SK-N-SH (cell line): ENCODE data around the gene LRRC43. TPM values are rescaled to one million over a fixed set of nuclear protein-coding genes. Genes with fewer than 3 reads are reported as not detected.

Experiments
- CTCF ChIA-PET: fragments of 300-600, 350-600 bp; formaldehyde crosslinking; extraction: SDS; loops from one replicate; lab custom pipeline; 2021; lab: Yijun Ruan, JAX
- POLR2A ChIA-PET: fragments of 350-600 bp; sonication (Branson Sonifier 250); formaldehyde crosslinking; extraction: SDS; loops from one replicate; lab custom pipeline; 2020; ENCODE audit warnings: antibody characterized with exemption, inconsistent platforms; lab: Yijun Ruan, JAX
- DNase-seq: peaks from one replicate; pipeline ENCODE4 v3.0.0; 2012
- H2AFZ ChIP-seq: fragments of 200-600 bp; sonication (generic); 2 replicates; pipeline ENCODE4 v1.8.1; 2016; ENCODE audit warnings: antibody characterized with exemption, mild to moderate bottlenecking, low read depth
- H3F3A ChIP-seq: fragments of 200-600 bp; sonication (generic); replicated peaks from 2 replicates; pipeline ENCODE3; 2016; ENCODE audit warnings: antibody characterized with exemption, mild to moderate bottlenecking; ENCODE audit not compliant: insufficient read depth
- H3K27ac ChIP-seq, 2 experiments: fragments of 200-500 bp in 1 of 2; fragments of 200-600 bp in 1 of 2; sonication (Bioruptor generic) in 1 of 2; sonication (generic), shearing (Covaris generic) in 1 of 2; 2 replicates each; pipeline versions ENCODE4 v1.5.1 to v1.6.1; 2014 to 2016; ENCODE audit warnings: low read depth in 2 of 2, inconsistent platforms in 1 of 2, low read length in 1 of 2, mild to moderate bottlenecking in 1 of 2, mixed read lengths in 1 of 2
- H3K27me3 ChIP-seq: fragments of 200-600 bp; sonication (generic), shearing (Covaris generic); 2 replicates; pipeline ENCODE4 v1.6.1; 2016; ENCODE audit warnings: mixed run types; ENCODE audit not compliant: insufficient read depth
- H3K36me3 ChIP-seq, 2 experiments: fragments of 200-500 bp in 1 of 2; fragments of 200-600 bp in 1 of 2; sonication (Bioruptor generic) in 1 of 2; sonication (generic) in 1 of 2; replicated peaks in 1 of 2; 2 replicates each; pipeline versions ENCODE3 to v1.5.1; 2014 to 2016; ENCODE audit warnings: low read length in 1 of 2, mild to moderate bottlenecking in 1 of 2; ENCODE audit not compliant: insufficient read depth in 2 of 2, control insufficient read depth in 1 of 2
- H3K4me1 ChIP-seq, 2 experiments: fragments of 200-500 bp in 1 of 2; fragments of 200-600 bp in 1 of 2; sonication (Bioruptor generic) in 1 of 2; sonication (generic), shearing (Covaris generic) in 1 of 2; 2 replicates each; pipeline versions ENCODE4 v1.5.1 to v1.6.1; 2014 to 2016; ENCODE audit warnings: low read depth in 1 of 2, low read length in 1 of 2, mixed run types in 1 of 2; ENCODE audit not compliant: insufficient read depth in 2 of 2, control insufficient read depth in 1 of 2
- H3K4me2 ChIP-seq: fragments of 200-600 bp; sonication (generic), shearing (Covaris generic); 2 replicates; pipeline ENCODE4 v1.6.1; 2017; ENCODE audit warnings: mixed run types
- H3K4me3 ChIP-seq, 2 experiments: fragments of 200-500 bp in 1 of 2; fragments of 200-600 bp in 1 of 2; sonication (Bioruptor generic) in 1 of 2; sonication (generic), shearing (Covaris generic) in 1 of 2; 2 replicates each; pipeline versions ENCODE4 v1.5.1 to v1.8.1; 2014 to 2016; ENCODE audit warnings: low read depth in 2 of 2, inconsistent platforms in 1 of 2, low read length in 1 of 2, mild to moderate bottlenecking in 1 of 2, mixed read lengths in 1 of 2, moderate library complexity in 1 of 2
- H3K79me2 ChIP-seq: fragments of 200-600 bp; sonication (generic); 2 replicates; pipeline ENCODE4 v1.8.1; 2017; ENCODE audit warnings: mild to moderate bottlenecking; ENCODE audit not compliant: insufficient read depth
- H3K9ac ChIP-seq: fragments of 200-600 bp; sonication (generic); 2 replicates; pipeline ENCODE4 v1.6.1; 2017; ENCODE audit warnings: mixed run types
- H3K9me2 ChIP-seq: fragments of 200-600 bp; sonication (generic); 2 replicates; pipeline ENCODE4 v1.6.1; 2017; ENCODE audit warnings: mixed run types
- H3K9me3 ChIP-seq: fragments of 200-600 bp; sonication (generic); 2 replicates; pipeline ENCODE4 v1.6.1; 2017; ENCODE audit warnings: mixed run types, mild to moderate bottlenecking, moderate library complexity
- H4K20me1 ChIP-seq: fragments of 200-600 bp; sonication (generic); 2 replicates; pipeline ENCODE4 v1.6.1; 2017; ENCODE audit warnings: mild to moderate bottlenecking, mixed run types; ENCODE audit not compliant: insufficient read depth
- CHD2 ChIP-seq: fragments of 150-350 bp; IDR thresholded peaks from 2 replicates; pipeline ENCODE4 v1.6.1; 2018; ENCODE audit warnings: low read length; ENCODE audit not compliant: partially characterized antibody
- EP300 ChIP-seq, 2 experiments: IDR thresholded peaks; 2 replicates each; pipeline versions ENCODE4 v1.4.0 to v1.6.1; 2012; ENCODE audit warnings: borderline replicate concordance in 1 of 2, low read depth in 1 of 2, low read length in 1 of 2
- FOXM1 ChIP-seq: IDR thresholded peaks from 2 replicates; pipeline ENCODE4 v1.4.0; 2012; ENCODE audit warnings: low read depth, mild to moderate bottlenecking
- NFIC ChIP-seq: IDR thresholded peaks from 2 replicates; pipeline ENCODE4 v1.4.0; 2012; ENCODE audit warnings: borderline replicate concordance
- POLR2AphosphoS5 ChIP-seq: IDR thresholded peaks from 2 replicates; pipeline ENCODE4 v1.6.1; 2012; ENCODE audit warnings: low read depth, low read length
- RAD21 ChIP-seq: IDR thresholded peaks from 2 replicates; pipeline ENCODE4 v1.6.1; 2012; ENCODE audit warnings: mild to moderate bottlenecking, low read length
- RCOR1 ChIP-seq: fragments of 150-350 bp; IDR thresholded peaks from 2 replicates; pipeline ENCODE4 v1.6.1; 2017; ENCODE audit warnings: antibody characterized with exemption, low read length
- RXRA ChIP-seq: IDR thresholded peaks from 2 replicates; pipeline ENCODE4 v1.4.0; 2012; ENCODE audit warnings: low read depth, mild to moderate bottlenecking, borderline replicate concordance
- SMC3 ChIP-seq: IDR thresholded peaks from 2 replicates; pipeline ENCODE4 v1.6.1; 2012; ENCODE audit warnings: low read depth, low read length, improper control_type of control experiment
- TEAD4 ChIP-seq: IDR thresholded peaks from 2 replicates; pipeline ENCODE4 v1.4.0; 2012; ENCODE audit warnings: mild to moderate bottlenecking, borderline replicate concordance; ENCODE audit not compliant: insufficient read depth
- YY1 ChIP-seq: IDR thresholded peaks from 2 replicates; pipeline ENCODE4 v1.4.0; 2012; ENCODE audit warnings: low read depth, mild to moderate bottlenecking
- WGBS: methylation state at CpG from one replicate; pipeline ENCODE4 v1.1.6; 2017; ENCODE audit warnings: low lambda C conversion rate; 5-methylcytosine and 5-hydroxymethylcytosine counted together
- polyA plus RNA-seq, 3 experiments: library from polyadenylated mRNA; depleted of rRNA; stranded (reverse); fragments of >200 nt; gene quantifications; 2 replicates each; pipeline ENCODE4 v1.2.3, GENCODE V29; 2012
- TF ChIP-seq, protein P1 (sequence below): IDR thresholded peaks from 2 replicates; pipeline ENCODE4 v1.4.0; 2012; ENCODE audit warnings: low read depth, borderline replicate concordance
- TF ChIP-seq, protein P2 (sequence below): fragments of 200-600 bp; sonication (generic); IDR thresholded peaks from 2 replicates; pipeline ENCODE4 v1.6.1; 2017; ENCODE audit warnings: antibody characterized with exemption, mild to moderate bottlenecking, moderate library complexity
- TF ChIP-seq, protein P3 (sequence below): IDR thresholded peaks from 2 replicates; pipeline ENCODE4 v1.4.0; 2012; ENCODE audit warnings: low read depth, borderline replicate concordance
- TF ChIP-seq, protein P4 (sequence below): IDR thresholded peaks from 2 replicates; pipeline ENCODE4 v1.4.0; 2012; ENCODE audit warnings: low read depth
- TF ChIP-seq, protein P5 (sequence below): fragments of 150-350 bp; IDR thresholded peaks from 2 replicates; pipeline ENCODE4 v1.6.1; 2017; ENCODE audit warnings: antibody characterized with exemption, low read length, low read depth, borderline replicate concordance

Gene LRRC43
- polyA plus RNA-seq, 1 of the 3 experiments (the other 2 are of a cell fraction) = 0.94 TPM

DNA sequence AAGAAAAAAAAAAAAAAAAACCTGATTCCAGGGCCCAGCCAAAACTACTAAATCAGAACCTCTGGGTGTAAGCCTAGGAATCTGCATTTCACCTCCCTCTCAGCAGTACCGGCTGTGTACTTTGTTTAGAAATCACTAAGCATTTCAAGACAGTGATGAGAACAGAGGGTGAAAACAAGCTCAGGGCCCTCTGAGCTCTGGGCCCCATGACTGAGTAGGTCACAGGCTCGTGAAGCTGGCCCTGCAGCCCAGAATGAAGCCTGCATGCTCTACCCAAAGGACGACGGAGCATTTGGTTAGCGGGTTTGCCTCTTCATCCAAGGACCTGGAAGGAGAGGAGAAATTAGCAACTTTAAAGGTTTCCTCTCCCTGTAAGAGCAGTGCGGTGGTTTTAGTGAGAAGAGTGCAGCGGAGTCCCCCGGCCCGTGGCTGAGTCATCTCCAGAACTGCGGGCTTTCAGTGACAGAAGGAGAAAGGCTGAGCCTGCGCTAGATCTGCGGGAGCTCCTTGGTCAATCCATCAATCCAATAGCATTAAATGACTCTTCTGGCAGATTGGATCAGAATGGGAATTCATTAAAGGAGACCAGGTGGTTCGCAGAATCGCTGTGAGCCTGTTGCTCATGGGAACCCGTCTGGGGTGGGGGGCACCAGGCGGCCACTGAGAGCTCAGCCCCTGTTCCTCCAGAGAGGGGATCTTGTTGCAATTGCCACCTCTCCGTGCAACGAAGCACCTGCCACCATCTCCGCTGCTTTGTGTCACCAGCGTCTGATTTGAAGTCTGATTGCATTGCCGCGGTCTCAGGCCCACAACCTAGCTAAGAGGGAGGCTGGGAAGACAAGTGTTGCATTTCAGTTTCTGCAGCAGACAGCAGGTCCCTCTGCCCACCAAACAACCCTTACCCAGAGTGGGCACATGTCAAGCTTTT, 16.2 kb upstream of the LRRC43 start:
- Histone ChIP-seq H3K79me2 (no peaks in the 10 kb centered on the region), H3K4me2 (no peak overlapping the region), H3K9ac (no peak overlapping the region), H3K4me1 (no peaks in the 10 kb centered on the region), H3K36me3 (no peaks in the 10 kb centered on the region), H3K9me2 (no peaks in the 10 kb centered on the region), H2AFZ (no peak overlapping the region), H3K27ac (no peak overlapping the region), H3K4me3 (no peak overlapping the region), H3K9me3 (no peaks in the 10 kb centered on the region), H3F3A (no peaks in the 10 kb centered on the region), H4K20me1 (no peaks in the 10 kb centered on the region), H3K27me3 (no peaks in the 10 kb centered on the region)
- TF ChIP-seq CHD2 (no peak), RAD21 (no peak), RCOR1 (no peak), NFIC (no peak), YY1 (no peak), POLR2AphosphoS5 (no peak), TEAD4 (no peak)
- TF ChIP-seq, protein P1, sequence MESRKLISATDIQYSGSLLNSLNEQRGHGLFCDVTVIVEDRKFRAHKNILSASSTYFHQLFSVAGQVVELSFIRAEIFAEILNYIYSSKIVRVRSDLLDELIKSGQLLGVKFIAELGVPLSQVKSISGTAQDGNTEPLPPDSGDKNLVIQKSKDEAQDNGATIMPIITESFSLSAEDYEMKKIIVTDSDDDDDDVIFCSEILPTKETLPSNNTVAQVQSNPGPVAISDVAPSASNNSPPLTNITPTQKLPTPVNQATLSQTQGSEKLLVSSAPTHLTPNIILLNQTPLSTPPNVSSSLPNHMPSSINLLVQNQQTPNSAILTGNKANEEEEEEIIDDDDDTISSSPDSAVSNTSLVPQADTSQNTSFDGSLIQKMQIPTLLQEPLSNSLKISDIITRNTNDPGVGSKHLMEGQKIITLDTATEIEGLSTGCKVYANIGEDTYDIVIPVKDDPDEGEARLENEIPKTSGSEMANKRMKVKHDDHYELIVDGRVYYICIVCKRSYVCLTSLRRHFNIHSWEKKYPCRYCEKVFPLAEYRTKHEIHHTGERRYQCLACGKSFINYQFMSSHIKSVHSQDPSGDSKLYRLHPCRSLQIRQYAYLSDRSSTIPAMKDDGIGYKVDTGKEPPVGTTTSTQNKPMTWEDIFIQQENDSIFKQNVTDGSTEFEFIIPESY = no peak
- TF ChIP-seq, protein P2, sequence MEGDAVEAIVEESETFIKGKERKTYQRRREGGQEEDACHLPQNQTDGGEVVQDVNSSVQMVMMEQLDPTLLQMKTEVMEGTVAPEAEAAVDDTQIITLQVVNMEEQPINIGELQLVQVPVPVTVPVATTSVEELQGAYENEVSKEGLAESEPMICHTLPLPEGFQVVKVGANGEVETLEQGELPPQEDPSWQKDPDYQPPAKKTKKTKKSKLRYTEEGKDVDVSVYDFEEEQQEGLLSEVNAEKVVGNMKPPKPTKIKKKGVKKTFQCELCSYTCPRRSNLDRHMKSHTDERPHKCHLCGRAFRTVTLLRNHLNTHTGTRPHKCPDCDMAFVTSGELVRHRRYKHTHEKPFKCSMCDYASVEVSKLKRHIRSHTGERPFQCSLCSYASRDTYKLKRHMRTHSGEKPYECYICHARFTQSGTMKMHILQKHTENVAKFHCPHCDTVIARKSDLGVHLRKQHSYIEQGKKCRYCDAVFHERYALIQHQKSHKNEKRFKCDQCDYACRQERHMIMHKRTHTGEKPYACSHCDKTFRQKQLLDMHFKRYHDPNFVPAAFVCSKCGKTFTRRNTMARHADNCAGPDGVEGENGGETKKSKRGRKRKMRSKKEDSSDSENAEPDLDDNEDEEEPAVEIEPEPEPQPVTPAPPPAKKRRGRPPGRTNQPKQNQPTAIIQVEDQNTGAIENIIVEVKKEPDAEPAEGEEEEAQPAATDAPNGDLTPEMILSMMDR = no peak
- DNase-seq = no peak
- ChIA-PET CTCF (interaction anchor here (0.5 to 1.5 kb wide), 6 partner anchors 10 to 189 kb away, joined by 3 to 5 read pairs (median 3); partner anchors contain the start of gene LRRC43), POLR2A (no interaction called here)
- 84% methylated on average over 22 of the region's 22 CpGs for WGBS

DNA sequence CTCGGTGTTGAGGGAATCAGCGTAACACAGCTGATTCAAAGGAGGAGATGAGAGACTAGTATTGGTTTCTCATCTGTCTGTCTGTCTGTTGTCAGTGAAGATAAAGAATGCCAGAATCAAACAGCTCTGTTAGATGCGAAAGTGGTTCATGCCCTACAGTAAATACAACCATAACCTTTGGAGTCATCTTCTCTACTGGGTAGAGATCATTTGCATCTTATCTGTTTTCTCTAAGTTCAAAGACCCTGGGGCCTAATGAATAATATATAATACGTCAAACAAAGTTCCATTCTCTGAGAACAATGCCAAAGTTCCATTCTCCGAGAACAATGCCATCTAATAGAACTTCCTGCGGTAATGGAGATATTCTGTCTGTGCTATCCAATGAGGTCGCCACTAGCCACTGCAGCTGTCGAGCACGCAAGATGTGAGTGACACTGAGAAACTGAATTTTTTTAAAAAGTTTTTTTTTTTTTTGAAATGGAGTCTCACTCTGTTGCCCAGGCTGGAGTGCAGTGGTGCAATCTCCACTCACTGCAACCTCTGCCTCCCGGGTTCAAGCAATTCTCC, 15.5 kb upstream of the LRRC43 start:
- H3K27ac ChIP-seq = no peak overlapping the region
- no peak overlapping the region for H2AFZ ChIP-seq
- H3K4me1 ChIP-seq = no peaks in the 10 kb centered on the region
- H4K20me1 ChIP-seq = no peaks in the 10 kb centered on the region
- H3K4me3 ChIP-seq = no peak overlapping the region
- H3K27me3 ChIP-seq = no peaks in the 10 kb centered on the region
- H3K9ac ChIP-seq = no peak overlapping the region
- H3K9me3 ChIP-seq = no peaks in the 10 kb centered on the region
- H3K9me2 ChIP-seq = no peaks in the 10 kb centered on the region
- ChIA-PET CTCF (interaction anchor here (0.5 to 1.5 kb wide), 7 partner anchors 11 to 189 kb away, joined by 3 to 5 read pairs (median 3); no protein-coding TSS in a partner anchor), POLR2A (no interaction called here)
- H3K4me2 ChIP-seq = no peak overlapping the region
- H3F3A ChIP-seq = no peaks in the 10 kb centered on the region
- 85% methylated on average over 10 of the region's 10 CpGs for WGBS
- no peak for DNase-seq
- no peaks in the 10 kb centered on the region for H3K36me3 ChIP-seq
- no peaks in the 10 kb centered on the region for H3K79me2 ChIP-seq
- TF ChIP-seq, protein P3, sequence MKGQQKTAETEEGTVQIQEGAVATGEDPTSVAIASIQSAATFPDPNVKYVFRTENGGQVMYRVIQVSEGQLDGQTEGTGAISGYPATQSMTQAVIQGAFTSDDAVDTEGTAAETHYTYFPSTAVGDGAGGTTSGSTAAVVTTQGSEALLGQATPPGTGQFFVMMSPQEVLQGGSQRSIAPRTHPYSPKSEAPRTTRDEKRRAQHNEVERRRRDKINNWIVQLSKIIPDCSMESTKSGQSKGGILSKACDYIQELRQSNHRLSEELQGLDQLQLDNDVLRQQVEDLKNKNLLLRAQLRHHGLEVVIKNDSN = no peak
- TF ChIP-seq SMC3 = no peak
- TF ChIP-seq FOXM1 = no peak
- TF ChIP-seq, protein P4, sequence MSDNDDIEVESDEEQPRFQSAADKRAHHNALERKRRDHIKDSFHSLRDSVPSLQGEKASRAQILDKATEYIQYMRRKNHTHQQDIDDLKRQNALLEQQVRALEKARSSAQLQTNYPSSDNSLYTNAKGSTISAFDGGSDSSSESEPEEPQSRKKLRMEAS = no peak
- TF ChIP-seq, protein P5, sequence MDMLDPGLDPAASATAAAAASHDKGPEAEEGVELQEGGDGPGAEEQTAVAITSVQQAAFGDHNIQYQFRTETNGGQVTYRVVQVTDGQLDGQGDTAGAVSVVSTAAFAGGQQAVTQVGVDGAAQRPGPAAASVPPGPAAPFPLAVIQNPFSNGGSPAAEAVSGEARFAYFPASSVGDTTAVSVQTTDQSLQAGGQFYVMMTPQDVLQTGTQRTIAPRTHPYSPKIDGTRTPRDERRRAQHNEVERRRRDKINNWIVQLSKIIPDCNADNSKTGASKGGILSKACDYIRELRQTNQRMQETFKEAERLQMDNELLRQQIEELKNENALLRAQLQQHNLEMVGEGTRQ = no peak
- no peak for TF ChIP-seq TEAD4
- TF ChIP-seq, protein P2 = no peak
- TF ChIP-seq RXRA = no peak
- no peak for TF ChIP-seq CHD2
- no peak for TF ChIP-seq RAD21
- TF ChIP-seq EP300 (IDR thresholded peaks at IDR 0.05; ENCODE audit: borderline replicate concordance in 1 of 2, low read depth in 1 of 2, low read length in 1 of 2) = no peak
- no peak for TF ChIP-seq RCOR1
